Stimulated activated CD4-positive, alpha-beta T cell treated with anti-CD3 and anti-CD28 coated beads, Interleukin-2, amount 100 ng/mL, for 24 hours (primary cell): ENCODE data around the gene RIPOR1.
A peak's percentile ranks its signal among the peaks of the same experiment; 100 is the strongest.

Experiments
- DNase-seq, 2 donors: peaks; one replicate each; pipeline ENCODE4 v3.0.0-alpha.2; 2020

The RIPOR1 gene

DNA sequence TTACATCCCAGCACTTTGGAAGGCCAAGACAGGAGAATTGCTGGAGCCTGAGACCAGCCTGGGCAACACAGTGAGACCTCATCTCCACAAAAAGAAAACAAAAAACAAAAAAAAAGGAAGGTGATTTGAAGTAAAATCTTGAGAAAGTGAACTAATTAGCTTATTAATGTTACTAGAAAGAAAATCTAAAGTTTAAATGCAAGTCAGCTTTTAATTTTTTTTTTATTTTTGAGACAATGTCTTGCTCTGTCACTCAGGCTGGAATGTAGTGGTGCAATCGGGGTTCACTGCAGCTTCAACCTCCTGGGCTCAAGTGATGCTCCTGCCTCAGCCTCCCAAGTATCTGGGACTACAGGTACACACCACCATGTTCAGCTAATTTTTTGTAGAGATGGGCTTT lies 30.2 kb downstream of the RIPOR1 start:
- no peak for DNase-seq

- no peak for DNase-seq
Observed at GRCh38 chr16:67560827-67561342, 32.3 kb downstream of the RIPOR1 start.

- no peak for DNase-seq
Observed at GRCh38 chr16:67561501-67561823, 32.8 kb downstream of the RIPOR1 start.

DNA sequence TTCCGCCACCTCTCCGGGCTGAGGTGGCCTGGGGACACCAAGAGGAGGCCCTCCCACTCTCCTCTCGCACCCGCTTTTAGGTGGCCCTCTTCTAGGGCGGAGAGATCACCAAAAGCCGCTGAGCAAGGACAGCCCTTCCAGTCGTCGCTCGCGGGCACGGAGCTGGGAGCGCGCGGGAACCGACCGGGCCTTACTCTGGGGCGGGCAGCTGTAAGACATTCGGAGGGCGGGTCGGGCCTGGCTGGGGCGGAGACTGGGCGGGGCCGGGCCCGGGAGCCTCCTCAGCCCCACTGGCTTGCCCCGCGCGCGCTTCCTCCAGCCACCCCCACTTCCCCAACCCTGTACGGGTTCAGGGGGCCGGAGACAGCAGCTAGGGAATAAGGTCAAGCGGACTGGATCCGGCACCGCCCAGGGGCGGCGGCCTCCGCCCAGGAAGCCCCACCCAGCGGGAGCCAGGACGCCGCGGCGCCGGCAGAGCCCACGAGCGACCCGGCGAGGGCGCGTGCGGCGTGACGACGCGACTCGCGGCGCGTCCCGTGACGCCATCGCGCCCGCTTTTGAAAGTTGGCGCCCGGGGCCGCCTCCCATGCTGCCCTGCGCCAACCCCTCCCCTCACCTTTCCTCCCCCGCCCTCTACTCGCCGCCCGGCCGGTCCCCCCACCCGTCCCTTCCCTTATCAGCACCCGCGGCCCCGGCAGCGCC lies 33.3 kb downstream of the RIPOR1 start:
- peak; percentile 96 to 98 for DNase-seq

DNA sequence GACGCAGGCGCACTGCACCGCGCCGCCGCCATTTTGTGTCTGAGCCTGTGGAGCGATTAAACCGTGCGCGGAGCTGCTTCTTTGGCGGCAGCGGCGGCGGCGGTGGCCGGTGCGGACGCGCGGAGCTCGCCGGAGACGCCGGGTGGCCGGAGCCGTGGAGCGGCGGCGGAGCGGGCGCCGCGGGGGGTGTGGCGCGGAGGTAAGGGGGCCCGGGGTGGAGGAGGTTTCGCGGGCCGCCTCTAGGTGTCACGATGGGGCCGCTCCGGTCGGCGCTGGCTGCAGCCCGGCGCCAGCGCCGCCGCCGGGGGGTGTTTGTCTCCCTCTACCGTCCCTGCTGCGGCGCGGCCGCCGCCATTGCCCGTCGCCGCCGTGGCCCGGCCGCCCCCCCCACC lies 33.9 kb downstream of the RIPOR1 start, which contains the start of gene CTCF:
Gene CTCF, plus strand, starts transcription at position 1 of the 392 bp plus-strand sequence. CDS start 48,307 bp downstream, outside the sequence.
- DNase-seq, result peak; percentile 80 to 82

GRCh38 chr16:67562918-67563707 lies 34.5 kb downstream of the RIPOR1 start:
- DNase-seq, result peak; percentile 57

DNA sequence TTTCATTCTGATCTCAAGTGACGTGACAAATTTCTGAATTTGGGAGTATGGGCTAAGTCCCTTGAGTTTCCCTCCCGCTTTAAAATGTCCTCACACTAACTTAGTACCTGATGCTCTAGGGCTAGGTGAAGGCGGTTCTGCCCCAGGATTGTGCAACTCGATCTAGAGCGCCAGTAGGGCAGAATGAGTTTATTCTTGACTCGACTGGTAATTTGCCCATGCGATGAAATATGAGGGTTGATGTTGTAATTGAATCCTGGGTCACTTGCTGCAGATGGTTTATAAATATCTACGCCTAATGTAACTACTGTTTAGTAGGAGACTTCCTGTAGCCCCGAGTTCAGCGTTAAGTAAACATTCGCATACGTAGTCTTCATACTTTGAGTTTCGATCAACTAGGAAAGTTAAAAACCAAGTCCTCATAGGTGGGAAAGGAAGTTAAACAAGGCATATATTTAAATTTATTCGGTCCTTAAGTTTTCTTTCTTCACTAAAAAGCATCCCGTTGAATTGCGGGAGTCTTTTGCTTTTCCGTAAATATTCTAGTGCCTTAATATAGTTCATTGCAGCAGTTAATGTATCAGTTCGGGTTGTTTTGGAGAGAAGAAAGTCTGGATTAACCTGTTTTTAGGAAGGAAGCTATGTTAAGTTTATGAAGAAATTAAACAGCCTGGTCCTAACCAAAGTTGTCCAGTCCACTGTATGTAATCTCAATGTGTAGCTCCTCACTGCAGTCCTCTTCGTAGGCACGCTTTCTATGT lies 35.3 kb downstream of the RIPOR1 start:
- DNase-seq, result no peak

GRCh38 chr16:67565470-67566100 lies 37.0 kb downstream of the RIPOR1 start:
- DNase-seq, result no peak

- no peak for DNase-seq
Observed at GRCh38 chr16:67571464-67571863, 42.8 kb downstream of the RIPOR1 start.

- no peak for DNase-seq
Observed at GRCh38 chr16:67571981-67572431, 43.4 kb downstream of the RIPOR1 start.

DNA sequence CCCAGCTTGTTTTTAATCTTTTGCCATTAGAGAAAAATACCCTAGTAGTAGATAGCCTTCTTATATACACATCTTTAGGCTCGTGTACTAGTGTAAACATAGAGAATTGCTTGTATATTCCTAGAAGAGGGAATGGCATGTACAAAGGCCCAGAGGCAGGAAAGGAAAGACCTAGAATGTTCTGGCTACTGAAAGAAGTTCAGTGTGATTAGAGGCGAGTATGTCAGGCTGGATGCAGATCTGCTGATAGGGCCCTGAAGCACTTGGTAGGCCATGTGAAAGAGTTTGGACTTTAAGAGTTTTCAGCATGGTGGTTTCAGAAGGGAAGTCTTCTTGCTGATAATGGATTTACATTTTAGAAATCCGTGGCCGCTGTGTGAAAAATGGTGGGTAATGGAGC lies 51.1 kb downstream of the RIPOR1 start:
- no peak for DNase-seq

DNA sequence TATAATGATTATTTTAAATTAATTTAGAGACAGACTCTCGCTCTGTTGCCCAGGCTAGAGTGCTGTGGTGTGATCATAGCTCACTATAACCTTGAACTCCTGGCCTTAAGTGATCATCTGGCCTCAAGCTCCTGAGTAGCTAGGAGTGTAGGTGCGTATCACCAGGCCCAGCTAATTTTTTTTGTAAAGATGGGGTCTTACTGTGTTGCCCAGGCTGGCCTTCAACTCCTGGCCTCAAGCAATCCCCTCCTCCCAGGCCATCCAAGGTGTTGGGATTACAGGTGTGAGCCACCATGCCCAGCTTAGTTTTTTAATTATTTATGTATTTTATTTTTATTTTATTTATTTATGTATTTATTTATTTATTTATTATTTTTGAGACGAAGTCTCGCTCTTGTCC lies 51.6 kb downstream of the RIPOR1 start:
- DNase-seq, result no peak

DNA sequence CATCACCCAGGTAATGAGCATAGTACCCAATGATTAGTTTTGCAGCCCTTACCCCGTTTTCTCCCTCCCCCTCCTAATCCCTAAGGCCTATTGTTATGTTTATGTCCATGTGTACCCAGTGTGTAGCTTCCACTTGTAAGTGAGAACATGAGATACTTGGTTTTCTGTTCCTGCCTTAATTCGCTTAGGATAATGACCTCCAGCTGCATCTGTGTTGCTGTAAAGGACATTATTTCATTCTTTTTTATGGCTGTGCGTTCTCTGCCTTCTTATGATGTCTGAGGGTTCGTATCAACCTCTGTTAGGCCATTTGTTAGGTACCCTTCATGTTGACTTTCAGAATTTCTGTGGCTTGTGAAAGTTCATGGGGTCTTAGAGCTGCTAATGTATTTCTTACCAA lies 64.7 kb downstream of the RIPOR1 start:
- no peak for DNase-seq

GRCh38 chr16:67593701-67594100 lies 65.1 kb downstream of the RIPOR1 start:
- DNase-seq, result no peak

GRCh38 chr16:67594256-67594915 lies 65.8 kb downstream of the RIPOR1 start:
- no peak for DNase-seq

GRCh38 chr16:67594956-67595355 lies 66.3 kb downstream of the RIPOR1 start:
- DNase-seq, result no peak
